ENCODE measurements around the gene PCK1. TPM values are rescaled to one million over a fixed set of nuclear protein-coding genes. Genes with fewer than 3 reads are reported as not detected.

PCK1 gene
- total RNA-seq, 1 experiment from 2014 or later, result not detected

GRCh38 chr20:57601211-57601570, 40.3 kb downstream of the PCK1 start:
- no peaks in the 10 kb centered on the region for H3K9me3 ChIP-seq (ENCODE audit: control insufficient read depth, low read depth, low read length)
- Mint-ChIP-seq H3K4me1 (peaks cover 8 to 12% of the 10 kb centered on the region in 2 experiments), H3K27me3 (ENCODE audit: low read depth) (peaks cover 5% of the 10 kb centered on the region; the same call in 1 of the 2 replicates), H3K27ac (no peak overlapping the region), H3K9me3 (no peaks in the 10 kb centered on the region; a peak in 1 of 5 replicates), H3K36me3 (ENCODE audit: insufficient read depth in 1 of 3, low read depth in 3 of 3) (no peaks in the 10 kb centered on the region; a peak in 2 of 7 replicates), H3K4me3 (no peak overlapping the region)
- no peak overlapping the region for H2AK5ac ChIP-seq (ENCODE audit: insufficient read length, low read length)
- no peaks in the 10 kb centered on the region for H3K27me3 ChIP-seq (ENCODE audit: insufficient read depth, low read length)
- H3K4me1 ChIP-seq (ENCODE audit: insufficient read depth, low read length), result no peaks in the 10 kb centered on the region
- H3K56ac ChIP-seq (ENCODE audit: insufficient read length, low read depth, low read length), result no peak overlapping the region
- no peak overlapping the region for H2BK12ac ChIP-seq (ENCODE audit: insufficient read length, low read depth, low read length)
- H3K9ac ChIP-seq (ENCODE audit: extremely low read depth, insufficient read length, low read length), result no peak overlapping the region
- H2BK120ac ChIP-seq (ENCODE audit: low read depth, low read length, poor library complexity, severe bottlenecking), result no peak overlapping the region
- no peak overlapping the region for H2BK15ac ChIP-seq (ENCODE audit: low read depth, low read length)
- H2BK5ac ChIP-seq (ENCODE audit: insufficient read length, low read length), result no peak overlapping the region
- H3T11ph ChIP-seq (ENCODE audit: low read length), result no peak overlapping the region
- DNase-seq, result no peak
- H3K27ac ChIP-seq (ENCODE audit: insufficient read length, low read depth, low read length), result no peak overlapping the region
- no peak overlapping the region for H3K23ac ChIP-seq (ENCODE audit: insufficient read length, low read depth, low read length)
- no peak overlapping the region; the same call in 1 of the 2 replicates for H3K14ac ChIP-seq (ENCODE audit: insufficient read depth, low read length)
- no peak overlapping the region for H4K5ac ChIP-seq (ENCODE audit: insufficient read length, low read depth, low read length)
- TF ChIP-seq, protein P1, sequence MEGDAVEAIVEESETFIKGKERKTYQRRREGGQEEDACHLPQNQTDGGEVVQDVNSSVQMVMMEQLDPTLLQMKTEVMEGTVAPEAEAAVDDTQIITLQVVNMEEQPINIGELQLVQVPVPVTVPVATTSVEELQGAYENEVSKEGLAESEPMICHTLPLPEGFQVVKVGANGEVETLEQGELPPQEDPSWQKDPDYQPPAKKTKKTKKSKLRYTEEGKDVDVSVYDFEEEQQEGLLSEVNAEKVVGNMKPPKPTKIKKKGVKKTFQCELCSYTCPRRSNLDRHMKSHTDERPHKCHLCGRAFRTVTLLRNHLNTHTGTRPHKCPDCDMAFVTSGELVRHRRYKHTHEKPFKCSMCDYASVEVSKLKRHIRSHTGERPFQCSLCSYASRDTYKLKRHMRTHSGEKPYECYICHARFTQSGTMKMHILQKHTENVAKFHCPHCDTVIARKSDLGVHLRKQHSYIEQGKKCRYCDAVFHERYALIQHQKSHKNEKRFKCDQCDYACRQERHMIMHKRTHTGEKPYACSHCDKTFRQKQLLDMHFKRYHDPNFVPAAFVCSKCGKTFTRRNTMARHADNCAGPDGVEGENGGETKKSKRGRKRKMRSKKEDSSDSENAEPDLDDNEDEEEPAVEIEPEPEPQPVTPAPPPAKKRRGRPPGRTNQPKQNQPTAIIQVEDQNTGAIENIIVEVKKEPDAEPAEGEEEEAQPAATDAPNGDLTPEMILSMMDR (conservative IDR thresholded peaks at IDR 0.05), result no peak
- H3K4ac ChIP-seq (ENCODE audit: low read depth, low read length), result no peak overlapping the region
- no peak overlapping the region for H4K8ac ChIP-seq (replicated peaks; ENCODE audit: insufficient read length, low read depth, low read length)
- H3K23me2 ChIP-seq (ENCODE audit: insufficient read length, low read depth, low read length, poor library complexity, severe bottlenecking), result no peaks in the 10 kb centered on the region
- WGBS (ENCODE audit: extremely low coverage, insufficient read length, low lambda C conversion rate), result no CpG with 5 or more reads among the region's 2 CpGs
- H3K4me2 ChIP-seq (ENCODE audit: insufficient read depth, insufficient read length, low read length), result no peak overlapping the region
- no peak overlapping the region for H4K91ac ChIP-seq (ENCODE audit: insufficient read length, low read depth, low read length)
- H2AFZ ChIP-seq (ENCODE audit: low read length), result no peak overlapping the region
- H3K79me2 ChIP-seq (ENCODE audit: insufficient read depth, low read length), result no peaks in the 10 kb centered on the region
- H3K18ac ChIP-seq (ENCODE audit: insufficient read length, low read depth, low read length), result no peak overlapping the region
- H3K79me1 ChIP-seq (ENCODE audit: insufficient read depth, low read depth, low read length, poor library complexity, severe bottlenecking), result no peaks in the 10 kb centered on the region
- H2BK20ac ChIP-seq (ENCODE audit: low read depth, low read length, poor library complexity, severe bottlenecking), result no peak overlapping the region
- H4K20me1 ChIP-seq (ENCODE audit: control insufficient read depth, insufficient read depth, insufficient read length), result no peaks in the 10 kb centered on the region

Measured in H9 (cell line).